ENCODE data around the gene ARHGEF3. TPM values are rescaled to one million over a fixed set of nuclear protein-coding genes. Genes with fewer than 3 reads are reported as not detected.

The ARHGEF3 gene
- total and polyA plus RNA-seq, 10 donors: 8.0 to 35.1 (median 31.7) TPM

DNA sequence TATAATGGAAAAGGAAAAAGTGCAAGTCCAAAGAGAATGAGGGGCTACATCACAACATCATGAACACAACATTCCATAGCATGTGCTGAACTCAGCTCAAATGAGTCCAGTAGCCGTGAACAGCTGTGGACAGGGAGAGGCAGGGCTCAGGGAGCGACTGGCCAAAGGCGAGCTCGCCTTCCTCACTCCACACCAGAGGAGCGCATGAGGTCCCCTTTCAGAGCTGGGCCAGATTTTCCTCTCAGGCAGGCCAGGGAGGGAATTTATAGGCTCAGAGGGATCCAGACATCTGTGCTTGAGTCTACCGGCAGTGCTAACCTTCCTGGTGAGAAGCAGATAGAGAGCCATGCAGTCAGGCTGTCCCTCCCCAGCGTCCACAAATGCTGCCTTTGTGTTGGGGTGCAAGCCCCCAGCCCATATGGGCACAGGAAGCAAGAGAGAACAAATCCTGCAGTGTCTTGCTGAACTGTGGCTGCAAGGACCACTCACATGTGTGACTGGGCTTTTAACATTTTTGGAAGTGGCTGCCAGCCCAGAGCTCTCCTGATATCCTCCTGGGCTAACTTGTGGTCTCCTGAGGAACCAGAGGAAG, 32.5 kb downstream of the ARHGEF3 start:
- Histone ChIP-seq H3K27me3 (replicated peaks in 1 of 7) (no peaks in the 10 kb centered on the region), H3K27ac (peak overlapping the region in 1 of 8 donors; percentile 0), H3K36me3 (peaks cover 0 to 61% (median 12%) of the 10 kb centered on the region in 6 donors), H3K4me3 (no peak overlapping the region), H3K4me1 (peaks cover 0 to 49% (median 7%) of the 10 kb centered on the region in 6 donors), H3K9me3 (no peaks in the 10 kb centered on the region)
- 91 to 98% (median 94%) methylated on average over 7 of the region's 7 CpGs for WGBS, 5 donors
- no peak for TF ChIP-seq POLR2AphosphoS5 (IDR thresholded peaks at IDR 0.05)
- TF ChIP-seq, protein P1, sequence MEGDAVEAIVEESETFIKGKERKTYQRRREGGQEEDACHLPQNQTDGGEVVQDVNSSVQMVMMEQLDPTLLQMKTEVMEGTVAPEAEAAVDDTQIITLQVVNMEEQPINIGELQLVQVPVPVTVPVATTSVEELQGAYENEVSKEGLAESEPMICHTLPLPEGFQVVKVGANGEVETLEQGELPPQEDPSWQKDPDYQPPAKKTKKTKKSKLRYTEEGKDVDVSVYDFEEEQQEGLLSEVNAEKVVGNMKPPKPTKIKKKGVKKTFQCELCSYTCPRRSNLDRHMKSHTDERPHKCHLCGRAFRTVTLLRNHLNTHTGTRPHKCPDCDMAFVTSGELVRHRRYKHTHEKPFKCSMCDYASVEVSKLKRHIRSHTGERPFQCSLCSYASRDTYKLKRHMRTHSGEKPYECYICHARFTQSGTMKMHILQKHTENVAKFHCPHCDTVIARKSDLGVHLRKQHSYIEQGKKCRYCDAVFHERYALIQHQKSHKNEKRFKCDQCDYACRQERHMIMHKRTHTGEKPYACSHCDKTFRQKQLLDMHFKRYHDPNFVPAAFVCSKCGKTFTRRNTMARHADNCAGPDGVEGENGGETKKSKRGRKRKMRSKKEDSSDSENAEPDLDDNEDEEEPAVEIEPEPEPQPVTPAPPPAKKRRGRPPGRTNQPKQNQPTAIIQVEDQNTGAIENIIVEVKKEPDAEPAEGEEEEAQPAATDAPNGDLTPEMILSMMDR (IDR thresholded peaks at IDR 0.05 in 8 of 11, conservative IDR thresholded peaks at IDR 0.05 in 3 of 11): no peak
- no peak for TF ChIP-seq POLR2A (IDR thresholded peaks at IDR 0.05)
- intact Hi-C loops (cut with DNase I; ENCODE audit: low total_unique reads): no loop called here
- DNase-seq: no peak

- 91 to 98% (median 93%) methylated on average over 6 of the region's 6 CpGs for WGBS, 5 donors
- Histone ChIP-seq H3K4me1 (peaks cover 0 to 78% (median 7%) of the 10 kb centered on the region in 6 donors), H3K4me3 (no peak overlapping the region), H3K9me3 (no peaks in the 10 kb centered on the region), H3K27ac (peak overlapping the region in 2 of 8 donors; percentile 23 to 43), H3K36me3 (peaks cover 0 to 23% (median 0%) of the 10 kb centered on the region in 6 donors), H3K27me3 (replicated peaks in 1 of 7) (no peaks in the 10 kb centered on the region)
- intact Hi-C loops (cut with DNase I; ENCODE audit: low total_unique reads): no loop called here
- DNase-seq: no peak
- TF ChIP-seq, protein P1 (IDR thresholded peaks at IDR 0.05 in 8 of 11, conservative IDR thresholded peaks at IDR 0.05 in 3 of 11): no peak
- TF ChIP-seq POLR2AphosphoS5 (IDR thresholded peaks at IDR 0.05) (no peak), POLR2A (IDR thresholded peaks at IDR 0.05) (no peak)
These were observed 36.7 kb downstream of the ARHGEF3 start for GRCh38 chr3:56764904-56765547.

- H3K4me1 ChIP-seq: peaks cover 2 to 82% (median 11%) of the 10 kb centered on the region in 6 donors
- H3K36me3 ChIP-seq: peaks cover 0 to 15% (median 0%) of the 10 kb centered on the region in 6 donors
- H3K9me3 ChIP-seq: no peaks in the 10 kb centered on the region
- no peak for DNase-seq
- 85 to 95% (median 94%) methylated on average over 2 of the region's 2 CpGs for WGBS, 5 donors
- H3K4me3 ChIP-seq: no peak overlapping the region
- no peaks in the 10 kb centered on the region for H3K27me3 ChIP-seq (replicated peaks in 1 of 7)
- TF ChIP-seq POLR2A (IDR thresholded peaks at IDR 0.05): no peak
- TF ChIP-seq, protein P1 (IDR thresholded peaks at IDR 0.05 in 8 of 11, conservative IDR thresholded peaks at IDR 0.05 in 3 of 11): no peak
- TF ChIP-seq POLR2AphosphoS5 (IDR thresholded peaks at IDR 0.05): no peak
- intact Hi-C loops (cut with DNase I; ENCODE audit: low total_unique reads): no loop called here
- no peak overlapping the region for H3K27ac ChIP-seq
These were observed 37.6 kb downstream of the ARHGEF3 start for GRCh38 chr3:56764184-56764583.

- TF ChIP-seq POLR2AphosphoS5 (IDR thresholded peaks at IDR 0.05): no peak
- TF ChIP-seq POLR2A (IDR thresholded peaks at IDR 0.05): no peak
- TF ChIP-seq, protein P1 (IDR thresholded peaks at IDR 0.05 in 8 of 11, conservative IDR thresholded peaks at IDR 0.05 in 3 of 11): no peak
These were observed 38.5 kb downstream of the ARHGEF3 start for GRCh38 chr3:56763233-56763632.

More at GRCh38 chr3:56763233-56763632, 38.5 kb downstream of the ARHGEF3 start:
- Histone ChIP-seq H3K4me1 (peaks cover 8 to 83% (median 21%) of the 10 kb centered on the region in 6 donors), H3K4me3 (no peak overlapping the region), H3K27me3 (replicated peaks in 1 of 7) (no peaks in the 10 kb centered on the region), H3K27ac (no peak overlapping the region), H3K9me3 (no peaks in the 10 kb centered on the region), H3K36me3 (peaks cover 0 to 10% (median 0%) of the 10 kb centered on the region in 6 donors)
- DNase-seq: no peak
- 88 to 93% (median 89%) methylated on average over 2 of the region's 2 CpGs for WGBS, 5 donors
- intact Hi-C loops (cut with DNase I; ENCODE audit: low total_unique reads): no loop called here
